Measurements from ENCODE around the gene FAM180B.
"Not testable (repeated sequence)": the region's sequence is repeated elsewhere in the genome, so short reads cannot be mapped to it uniquely, and the experiment has no call there.

GRCh38 chr11:47636331-47636730 is 49.9 kb downstream of the FAM180B start:
- not testable (repeated sequence) for TF ChIP-seq CTCF (conservative IDR thresholded peaks at IDR 0.05; ENCODE audit: low read depth, low read length); RFX5 (IDR thresholded peaks at IDR 0.05; ENCODE audit: low read depth, low read length); SMC3 (IDR thresholded peaks at IDR 0.05; ENCODE audit: low read depth, low read length); POLR2A (IDR thresholded peaks at IDR 0.05; ENCODE audit: low read depth, low read length); BHLHE40 (IDR thresholded peaks at IDR 0.05; ENCODE audit: low read depth, low read length); MAZ (IDR thresholded peaks at IDR 0.05; ENCODE audit: borderline replicate concordance, low read depth, low read length)
